Skeletal muscle satellite cell (primary cell): ENCODE results near the gene CTBS.

ENCODE experiments used
- H3K27me3 ChIP-seq: 2 replicates; pipeline ENCODE4 v1.7.0; 2013; ENCODE audit warnings: low read length; ENCODE audit not compliant: control insufficient read depth, insufficient read depth
- H3K36me3 ChIP-seq: 2 replicates; pipeline ENCODE4 v1.7.0; 2013; ENCODE audit warnings: mild to moderate bottlenecking, control low read depth, low read length; ENCODE audit not compliant: insufficient read depth
- H3K4me1 ChIP-seq: 2 replicates; pipeline ENCODE4 v1.7.0; 2013; ENCODE audit warnings: low read length; ENCODE audit not compliant: control insufficient read depth, insufficient read depth
- H3K4me2 ChIP-seq: 2 replicates; pipeline ENCODE4 v1.7.0; 2013; ENCODE audit warnings: mild to moderate bottlenecking, low read length
- H3K4me3 ChIP-seq: 2 replicates; pipeline ENCODE4 v1.7.0; 2013; ENCODE audit warnings: low read length
- H3K9ac ChIP-seq: 2 replicates; pipeline ENCODE4 v1.7.0; 2013; ENCODE audit warnings: mild to moderate bottlenecking, low read depth, low read length, moderate library complexity
- H3K9me3 ChIP-seq: replicated peaks from 2 replicates; pipeline ENCODE4 v1.7.0; 2013; ENCODE audit warnings: mild to moderate bottlenecking, control low read depth, low read length

The CTBS gene

DNA sequence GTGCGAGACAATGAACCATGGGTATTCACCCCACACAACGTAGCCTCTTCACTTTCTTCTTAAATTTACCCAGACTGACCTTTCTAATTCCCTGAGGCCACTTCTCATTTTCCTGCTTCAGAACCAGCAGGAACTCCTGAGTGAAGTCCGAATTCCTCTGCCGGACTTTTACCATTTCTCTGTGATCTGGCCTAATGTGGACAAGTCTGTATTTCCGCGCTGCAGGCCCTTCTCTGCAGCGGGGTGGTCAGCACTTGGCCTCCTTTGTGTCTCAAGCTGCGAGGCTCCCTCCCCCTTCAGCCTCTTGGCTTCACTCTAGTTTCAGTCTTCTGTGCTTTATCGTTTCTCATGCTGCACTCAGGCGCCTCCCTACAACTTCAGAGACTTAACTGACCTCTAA is 9.4 kb upstream of the CTBS start:
- H3K9me3 ChIP-seq = no peaks in the 10 kb centered on the region
- no peaks in the 10 kb centered on the region for H3K4me1 ChIP-seq
- H3K4me3 ChIP-seq = no peak overlapping the region
- H3K27me3 ChIP-seq = no peaks in the 10 kb centered on the region
- no peak overlapping the region for H3K9ac ChIP-seq
- no peaks in the 10 kb centered on the region for H3K36me3 ChIP-seq
- H3K4me2 ChIP-seq = no peak overlapping the region

DNA sequence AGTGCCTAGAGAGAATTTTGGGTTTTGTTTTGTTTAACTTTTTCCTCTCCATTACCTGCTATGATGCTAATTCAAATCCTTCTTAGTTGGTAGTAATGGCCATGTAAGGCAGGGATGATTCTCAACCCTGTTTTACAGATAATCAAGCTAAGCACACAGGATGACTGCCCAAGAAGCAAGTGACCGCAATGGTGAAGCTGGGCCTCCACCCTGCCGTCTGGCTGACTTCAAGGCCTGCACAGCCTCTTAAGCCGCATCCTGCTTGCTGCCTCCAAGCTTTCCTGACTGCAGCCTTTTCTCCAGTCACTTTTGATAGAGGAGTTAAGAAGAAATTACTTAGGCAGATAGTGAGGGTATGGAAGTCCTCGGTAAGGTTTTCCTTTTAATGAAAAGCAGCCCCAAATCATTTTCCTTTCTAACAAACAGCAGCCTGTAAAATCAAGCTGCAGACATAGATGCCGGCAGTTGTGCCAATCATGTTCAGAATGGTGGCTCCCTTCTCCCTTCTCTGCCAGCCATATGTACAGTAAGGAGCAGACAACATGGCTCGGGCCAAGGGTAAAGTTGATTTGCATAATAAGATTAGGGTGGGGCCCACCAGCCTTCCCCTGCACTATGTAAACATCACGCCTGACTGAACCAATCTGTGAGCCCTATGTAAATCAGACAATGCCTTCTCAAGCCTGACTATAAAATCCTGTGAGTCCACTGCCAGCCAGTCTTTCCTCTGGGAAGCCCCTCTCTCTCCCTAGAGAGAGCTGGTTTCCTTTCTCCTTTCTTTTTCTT is 8.8 kb upstream of the CTBS start:
- no peak overlapping the region for H3K4me3 ChIP-seq
- no peak overlapping the region for H3K4me2 ChIP-seq
- H3K9ac ChIP-seq = no peak overlapping the region
- H3K4me1 ChIP-seq = no peaks in the 10 kb centered on the region
- H3K27me3 ChIP-seq = no peaks in the 10 kb centered on the region
- no peaks in the 10 kb centered on the region for H3K36me3 ChIP-seq
- no peaks in the 10 kb centered on the region for H3K9me3 ChIP-seq

DNA sequence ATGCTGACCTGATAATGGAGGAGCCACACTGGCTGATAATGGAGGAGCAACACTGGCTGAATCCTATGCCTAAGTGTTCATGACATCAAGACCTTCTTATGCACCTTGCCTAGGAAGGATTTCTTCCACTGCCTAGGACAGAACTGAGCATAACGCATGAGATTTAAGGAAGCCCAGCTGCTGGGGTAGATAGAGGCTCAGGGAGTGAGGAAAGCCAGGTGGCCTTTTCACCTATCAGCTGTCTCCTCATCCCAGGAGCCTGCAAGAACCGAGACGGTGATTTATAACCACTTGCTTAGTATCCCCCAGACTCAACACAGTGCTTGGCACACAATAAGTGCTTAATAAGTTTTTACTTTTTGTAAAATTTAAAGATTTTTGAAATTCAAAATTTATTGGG is 7.4 kb upstream of the CTBS start:
- Histone ChIP-seq H3K36me3 (no peaks in the 10 kb centered on the region), H3K4me1 (no peaks in the 10 kb centered on the region), H3K9me3 (no peaks in the 10 kb centered on the region), H3K9ac (no peak overlapping the region), H3K4me2 (no peak overlapping the region), H3K27me3 (no peaks in the 10 kb centered on the region), H3K4me3 (no peak overlapping the region)

DNA sequence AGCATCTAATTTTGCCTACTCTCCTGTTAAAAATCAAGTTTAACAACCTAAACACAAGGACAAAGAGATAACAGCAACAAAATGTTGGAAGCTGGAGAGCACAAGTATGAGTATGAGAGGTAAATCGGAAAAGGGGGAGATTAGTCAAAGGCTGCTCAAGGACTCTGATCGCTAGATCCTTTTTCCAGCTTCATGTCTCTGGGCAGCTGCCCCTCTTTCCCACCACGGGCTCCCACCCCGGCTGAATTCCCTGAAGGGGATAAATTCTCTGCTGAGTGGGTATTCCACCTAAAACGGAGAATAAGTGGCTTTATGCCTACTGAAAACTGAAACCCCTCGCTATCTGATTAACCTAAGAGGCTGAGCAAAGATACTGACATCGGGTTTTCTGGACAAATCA is 696 bp upstream of the CTBS start:
- no peaks in the 10 kb centered on the region for H3K27me3 ChIP-seq
- peak overlapping the region; percentile 66 for H3K9ac ChIP-seq
- H3K9me3 ChIP-seq = no peaks in the 10 kb centered on the region
- H3K4me1 ChIP-seq = peaks cover 32% of the 10 kb centered on the region
- peak overlapping the region; percentile 96 for H3K4me2 ChIP-seq
- peak overlapping the region; percentile 87 for H3K4me3 ChIP-seq
- peaks cover 3% of the 10 kb centered on the region for H3K36me3 ChIP-seq

DNA sequence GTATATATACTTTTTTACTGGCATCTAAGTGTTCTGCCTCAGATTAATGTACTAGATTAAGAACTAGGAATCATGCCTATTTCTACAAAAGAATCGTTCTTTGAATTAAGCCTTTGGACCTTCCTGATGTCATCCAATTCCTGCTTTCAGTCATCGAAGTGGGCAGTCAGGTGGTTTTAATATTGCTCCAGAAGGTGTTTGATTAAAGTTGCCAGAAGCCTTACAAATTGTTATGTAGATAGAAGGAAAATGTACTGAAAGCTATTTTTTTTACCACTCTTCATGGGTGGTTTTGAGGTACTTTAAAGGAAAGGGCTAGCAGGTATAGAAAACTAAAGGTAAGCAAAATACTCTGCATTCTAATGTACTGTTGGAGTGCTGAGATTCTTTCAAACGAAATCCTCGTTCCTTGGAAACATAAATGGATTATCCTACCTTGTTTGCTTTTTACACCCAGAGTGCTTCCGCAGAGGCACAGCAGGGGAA is 716 bp downstream of the CTBS start:
- peak overlapping the region; percentile 87 for H3K4me3 ChIP-seq
- H3K4me2 ChIP-seq = peak overlapping the region; percentile 96
- H3K4me1 ChIP-seq = peaks cover 32% of the 10 kb centered on the region
- no peaks in the 10 kb centered on the region for H3K9me3 ChIP-seq
- no peaks in the 10 kb centered on the region for H3K27me3 ChIP-seq
- peaks cover 3% of the 10 kb centered on the region for H3K36me3 ChIP-seq
- H3K9ac ChIP-seq = peak overlapping the region; percentile 99

DNA sequence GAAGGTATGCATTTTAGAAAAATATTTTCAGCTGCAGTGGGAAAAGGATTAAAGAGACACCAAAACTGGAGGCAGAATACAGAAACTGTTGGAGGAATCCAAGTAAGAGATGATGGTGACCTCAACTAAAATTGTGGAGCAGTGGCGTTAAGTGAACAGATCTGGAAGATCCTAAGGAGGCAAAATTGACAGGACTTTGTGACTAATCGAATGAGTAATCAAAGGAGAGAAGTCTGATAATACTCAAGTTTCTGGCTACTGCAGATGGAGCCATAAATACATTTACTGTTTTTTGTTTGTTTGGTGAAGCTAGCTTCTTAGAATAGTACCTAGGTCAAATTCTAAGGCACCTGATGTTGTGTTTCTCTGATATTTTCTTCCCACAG is 3.1 kb downstream of the CTBS start:
- peaks cover 32% of the 10 kb centered on the region for H3K4me1 ChIP-seq
- no peaks in the 10 kb centered on the region for H3K27me3 ChIP-seq
- H3K4me3 ChIP-seq = no peak overlapping the region
- H3K9me3 ChIP-seq = no peaks in the 10 kb centered on the region
- peaks cover 3% of the 10 kb centered on the region for H3K36me3 ChIP-seq
- H3K9ac ChIP-seq = no peak overlapping the region
- H3K4me2 ChIP-seq = no peak overlapping the region

DNA sequence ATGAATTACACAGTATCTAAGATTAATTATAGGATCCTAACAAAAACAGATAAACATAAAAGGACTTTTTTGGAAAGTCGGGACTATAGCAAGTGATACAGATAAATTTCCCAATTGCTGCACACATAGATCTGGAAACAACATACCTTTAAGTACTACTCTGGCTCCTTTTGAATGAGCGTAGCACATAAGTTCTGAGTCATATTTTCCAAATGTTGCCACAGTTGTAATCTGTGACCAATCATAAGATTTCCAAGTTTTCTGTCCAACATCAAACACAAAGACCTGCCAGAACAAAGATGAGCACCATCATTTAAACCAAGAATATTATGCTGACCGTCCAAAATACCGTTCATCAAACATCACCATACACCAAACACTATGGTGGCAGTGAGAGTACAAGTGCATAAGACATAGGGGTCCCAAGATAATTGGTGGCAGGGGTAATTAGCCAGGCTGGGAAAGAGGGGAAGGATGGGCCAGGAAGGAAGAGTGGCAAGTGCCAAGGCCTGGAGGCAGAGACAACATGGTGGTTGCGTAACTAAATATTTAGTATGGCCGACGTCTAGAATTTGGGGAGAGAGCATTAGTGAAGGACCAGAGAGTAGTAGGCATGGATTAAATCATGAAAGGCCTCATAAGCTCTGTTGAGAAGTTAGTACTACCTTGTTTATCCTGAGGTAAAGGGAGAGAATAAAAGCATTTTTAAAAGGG is 3.6 kb downstream of the CTBS start:
- Histone ChIP-seq H3K9ac (no peak overlapping the region), H3K36me3 (peaks cover 3% of the 10 kb centered on the region), H3K27me3 (no peaks in the 10 kb centered on the region), H3K4me1 (peaks cover 32% of the 10 kb centered on the region), H3K9me3 (no peaks in the 10 kb centered on the region), H3K4me2 (no peak overlapping the region), H3K4me3 (no peak overlapping the region)

DNA sequence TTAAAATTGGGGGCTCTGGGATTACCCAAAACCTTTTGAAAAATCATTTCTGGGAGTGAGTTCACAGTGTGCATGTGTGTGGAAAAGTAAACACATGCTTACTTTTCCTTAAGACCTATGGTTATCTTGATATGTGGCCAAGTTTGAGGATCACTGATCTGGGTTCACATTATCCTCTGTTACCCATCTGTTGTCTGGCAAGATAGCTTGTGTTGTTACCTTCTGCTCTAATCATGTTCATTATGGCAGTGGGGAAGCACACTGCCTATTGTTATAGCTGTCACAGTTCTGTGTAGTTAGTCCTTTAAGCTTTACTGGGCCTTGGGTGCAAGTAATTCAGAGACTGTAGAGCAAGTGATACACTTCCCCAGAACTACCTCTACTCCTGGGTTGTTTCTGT is 5.0 kb downstream of the CTBS start:
- Histone ChIP-seq H3K4me3 (no peak overlapping the region), H3K9ac (no peak overlapping the region), H3K4me2 (no peak overlapping the region), H3K36me3 (peaks cover 8% of the 10 kb centered on the region), H3K27me3 (no peaks in the 10 kb centered on the region), H3K4me1 (peaks cover 26% of the 10 kb centered on the region), H3K9me3 (no peaks in the 10 kb centered on the region)

DNA sequence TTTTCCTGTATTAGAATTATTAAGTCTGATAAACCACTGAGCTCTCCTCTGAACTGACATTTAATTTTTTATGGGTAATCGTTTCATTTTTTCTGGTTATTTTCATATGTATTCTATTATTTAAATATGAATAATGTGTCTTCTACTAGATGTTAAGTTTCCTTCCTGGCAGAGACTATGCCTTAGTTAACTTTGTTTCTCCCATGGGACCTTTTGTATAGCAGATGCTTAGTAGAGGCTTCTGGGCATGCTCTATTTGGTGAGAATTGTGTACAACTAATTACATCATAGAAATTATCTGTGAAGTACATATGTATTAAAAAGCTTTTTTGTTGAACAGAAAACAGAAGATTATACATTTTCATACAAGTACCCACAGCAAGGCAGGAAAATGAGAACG is 23.4 kb downstream of the CTBS start:
- Histone ChIP-seq H3K27me3 (no peaks in the 10 kb centered on the region), H3K9me3 (no peaks in the 10 kb centered on the region), H3K9ac (no peak overlapping the region), H3K36me3 (peaks cover 3% of the 10 kb centered on the region), H3K4me3 (no peak overlapping the region), H3K4me2 (no peak overlapping the region), H3K4me1 (no peaks in the 10 kb centered on the region)

DNA sequence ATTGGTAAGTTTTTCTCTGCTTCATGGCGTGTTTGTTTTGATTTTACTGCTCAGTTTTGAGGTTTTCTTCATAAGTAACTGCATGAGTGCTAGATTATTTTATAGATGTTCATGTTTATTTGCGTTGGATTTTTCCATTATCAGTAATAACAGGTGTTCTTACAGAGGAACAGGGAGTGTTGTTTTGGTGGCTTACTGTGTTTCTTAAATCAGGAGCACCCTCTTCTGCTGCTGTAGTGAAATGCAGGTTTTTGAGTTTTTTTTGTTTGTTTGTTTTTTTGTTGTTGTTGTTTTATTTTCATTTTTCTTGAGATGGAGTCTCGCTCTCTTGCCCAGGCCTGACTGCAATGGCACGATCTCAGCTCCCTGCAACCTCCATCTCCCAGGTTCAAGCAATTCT is 32.6 kb downstream of the CTBS start:
- Histone ChIP-seq H3K27me3 (no peaks in the 10 kb centered on the region), H3K9me3 (no peaks in the 10 kb centered on the region), H3K4me1 (peaks cover 14% of the 10 kb centered on the region), H3K36me3 (peaks cover 2% of the 10 kb centered on the region), H3K4me2 (no peak overlapping the region), H3K9ac (no peak overlapping the region), H3K4me3 (no peak overlapping the region)

DNA sequence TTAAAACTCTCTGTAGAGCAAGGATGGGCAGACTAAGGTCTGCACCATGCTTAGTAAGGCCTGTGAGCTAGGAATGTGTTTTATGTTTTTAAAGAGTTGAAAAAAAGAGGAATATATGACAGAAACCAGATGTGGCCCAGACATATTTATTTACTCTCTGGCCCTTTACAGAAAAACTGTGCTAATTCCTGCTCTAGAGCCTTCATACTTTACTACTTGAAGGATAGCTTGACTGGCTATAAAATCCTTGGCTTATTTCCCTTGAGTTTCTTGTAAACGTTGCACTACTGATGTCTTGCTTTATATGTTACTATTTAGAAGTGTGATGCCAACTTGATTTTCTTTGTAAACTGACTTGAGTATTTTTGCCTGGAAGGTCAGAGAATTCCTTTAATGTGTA is 33.5 kb downstream of the CTBS start:
- Histone ChIP-seq H3K36me3 (peaks cover 2% of the 10 kb centered on the region), H3K27me3 (no peaks in the 10 kb centered on the region), H3K4me1 (peaks cover 14% of the 10 kb centered on the region), H3K9me3 (no peaks in the 10 kb centered on the region), H3K4me2 (no peak overlapping the region), H3K4me3 (no peak overlapping the region), H3K9ac (no peak overlapping the region)

DNA sequence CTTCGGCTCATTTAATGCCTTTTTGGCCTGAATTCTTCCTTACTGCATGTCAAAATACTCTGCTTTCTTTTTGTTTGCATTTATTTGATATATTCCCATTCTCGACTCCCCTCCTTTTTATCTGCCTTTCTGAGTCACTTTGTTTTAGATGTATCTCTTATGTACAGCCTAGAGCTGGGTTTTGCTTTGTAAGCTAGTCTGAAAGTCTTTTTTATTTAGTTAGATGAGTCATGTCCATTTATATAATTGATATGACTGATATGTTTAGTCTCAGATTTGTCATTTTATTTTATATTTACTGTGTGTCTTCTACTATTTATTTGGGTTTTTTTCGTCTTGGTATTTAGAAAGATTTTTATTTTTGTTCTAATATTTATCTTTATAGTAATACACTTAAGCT is 34.3 kb downstream of the CTBS start:
- Histone ChIP-seq H3K9ac (no peak overlapping the region), H3K4me1 (peaks cover 14% of the 10 kb centered on the region), H3K27me3 (no peaks in the 10 kb centered on the region), H3K9me3 (no peaks in the 10 kb centered on the region), H3K4me2 (no peak overlapping the region), H3K36me3 (peaks cover 2% of the 10 kb centered on the region), H3K4me3 (no peak overlapping the region)
